ENCODE results near the gene CFAP90. TPM values are rescaled to one million over a fixed set of nuclear protein-coding genes. Genes with fewer than 3 reads are reported as not detected.

CFAP90 gene
- polyA plus RNA-seq, 1 of the 3 experiments (the other 2 are of a cell fraction): 0.10 TPM

- Histone ChIP-seq H3K4me3 (ENCODE audit: low read depth in 2 of 2, low read length in 1 of 2) (peak overlapping the region; percentile 84 to 96), H3K4me2 (peak overlapping the region; percentile 82), H3K36me3 (replicated peaks in 1 of 2; ENCODE audit: control insufficient read depth in 1 of 2, insufficient read depth in 2 of 2, low read length in 1 of 2) (peaks cover 20 to 47% of the 10 kb centered on the region in 2 experiments), H3K27me3 (ENCODE audit: insufficient read depth) (no peaks in the 10 kb centered on the region), H2AFZ (ENCODE audit: low read depth) (peak overlapping the region; percentile 86), H3F3A (replicated peaks; ENCODE audit: insufficient read depth) (no peaks in the 10 kb centered on the region), H3K27ac (ENCODE audit: low read depth in 2 of 2, low read length in 1 of 2) (peak overlapping the region; percentile 47 to 55; a peak in 2 of 4 replicates), H3K9ac (peak overlapping the region; percentile 79), H3K79me2 (ENCODE audit: insufficient read depth) (peaks cover 92% of the 10 kb centered on the region), H3K4me1 (ENCODE audit: control insufficient read depth in 1 of 2, insufficient read depth in 2 of 2, low read depth in 1 of 2, low read length in 1 of 2) (peaks cover 0 to 12% of the 10 kb centered on the region in 2 experiments; a peak in 2 of 4 replicates), H4K20me1 (ENCODE audit: insufficient read depth) (peaks cover 20% of the 10 kb centered on the region), H3K9me2 (no peaks in the 10 kb centered on the region), H3K9me3 (no peaks in the 10 kb centered on the region)
- CTCF ChIA-PET: interaction anchor here (1.0 to 5.3 kb wide), 4 partner anchors 8 to 17 kb away, joined by 3 to 34 read pairs (median 12); no protein-coding TSS in a partner anchor
- TF ChIP-seq USF1 (IDR thresholded peaks at IDR 0.05; ENCODE audit: borderline replicate concordance, low read depth) (no peak), RAD21 (IDR thresholded peaks at IDR 0.05; ENCODE audit: low read length) (no peak), SMC3 (IDR thresholded peaks at IDR 0.05; ENCODE audit: low read depth, low read length) (no peak), PBX3 (IDR thresholded peaks at IDR 0.05) (no peak), CHD2 (IDR thresholded peaks at IDR 0.05; ENCODE audit: low read length, partially characterized antibody) (no peak), RXRA (IDR thresholded peaks at IDR 0.05; ENCODE audit: borderline replicate concordance, low read depth) (no peak), REST (IDR thresholded peaks at IDR 0.05; ENCODE audit: low read depth, low read length) (no peak), RCOR1 (IDR thresholded peaks at IDR 0.05; ENCODE audit: low read length) (no peak), GABPA (IDR thresholded peaks at IDR 0.05; ENCODE audit: low read depth) (no peak), TCF12 (IDR thresholded peaks at IDR 0.05) (no peak), MAX (IDR thresholded peaks at IDR 0.05; ENCODE audit: low read depth) (no peak), IRF3 (IDR thresholded peaks at IDR 0.05; ENCODE audit: low read depth, low read length) (no peak), ELF1 (IDR thresholded peaks at IDR 0.05) (no peak), FOXM1 (IDR thresholded peaks at IDR 0.05; ENCODE audit: low read depth) (no peak), NFIC (IDR thresholded peaks at IDR 0.05; ENCODE audit: borderline replicate concordance) (no peak), TAF1 (IDR thresholded peaks at IDR 0.05; ENCODE audit: borderline replicate concordance, low read depth, low read length) (no peak), POLR2AphosphoS5 (IDR thresholded peaks at IDR 0.05; ENCODE audit: low read depth, low read length) (no peak)
- TF ChIP-seq, protein P1, sequence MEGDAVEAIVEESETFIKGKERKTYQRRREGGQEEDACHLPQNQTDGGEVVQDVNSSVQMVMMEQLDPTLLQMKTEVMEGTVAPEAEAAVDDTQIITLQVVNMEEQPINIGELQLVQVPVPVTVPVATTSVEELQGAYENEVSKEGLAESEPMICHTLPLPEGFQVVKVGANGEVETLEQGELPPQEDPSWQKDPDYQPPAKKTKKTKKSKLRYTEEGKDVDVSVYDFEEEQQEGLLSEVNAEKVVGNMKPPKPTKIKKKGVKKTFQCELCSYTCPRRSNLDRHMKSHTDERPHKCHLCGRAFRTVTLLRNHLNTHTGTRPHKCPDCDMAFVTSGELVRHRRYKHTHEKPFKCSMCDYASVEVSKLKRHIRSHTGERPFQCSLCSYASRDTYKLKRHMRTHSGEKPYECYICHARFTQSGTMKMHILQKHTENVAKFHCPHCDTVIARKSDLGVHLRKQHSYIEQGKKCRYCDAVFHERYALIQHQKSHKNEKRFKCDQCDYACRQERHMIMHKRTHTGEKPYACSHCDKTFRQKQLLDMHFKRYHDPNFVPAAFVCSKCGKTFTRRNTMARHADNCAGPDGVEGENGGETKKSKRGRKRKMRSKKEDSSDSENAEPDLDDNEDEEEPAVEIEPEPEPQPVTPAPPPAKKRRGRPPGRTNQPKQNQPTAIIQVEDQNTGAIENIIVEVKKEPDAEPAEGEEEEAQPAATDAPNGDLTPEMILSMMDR (IDR thresholded peaks at IDR 0.05): no peak
- TF ChIP-seq, protein P2, sequence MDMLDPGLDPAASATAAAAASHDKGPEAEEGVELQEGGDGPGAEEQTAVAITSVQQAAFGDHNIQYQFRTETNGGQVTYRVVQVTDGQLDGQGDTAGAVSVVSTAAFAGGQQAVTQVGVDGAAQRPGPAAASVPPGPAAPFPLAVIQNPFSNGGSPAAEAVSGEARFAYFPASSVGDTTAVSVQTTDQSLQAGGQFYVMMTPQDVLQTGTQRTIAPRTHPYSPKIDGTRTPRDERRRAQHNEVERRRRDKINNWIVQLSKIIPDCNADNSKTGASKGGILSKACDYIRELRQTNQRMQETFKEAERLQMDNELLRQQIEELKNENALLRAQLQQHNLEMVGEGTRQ (IDR thresholded peaks at IDR 0.05; ENCODE audit: borderline replicate concordance, low read depth, low read length): no peak
- POLR2A ChIA-PET: no interaction called here
- DNase-seq: peak; percentile 63
- 2% methylated on average over 32 of the region's 41 CpGs for WGBS (ENCODE audit: low lambda C conversion rate)
Measured at GRCh38 chr5:7869474-7870136, 18.7 kb upstream of the CFAP90 start.
